ENCODE measurements around the gene VPS13A. TPM values are rescaled to one million over a fixed set of nuclear protein-coding genes. Genes with fewer than 3 reads are reported as not detected.

The VPS13A gene
- total and polyA plus RNA-seq, 9 of the 15 experiments (the other 6 are each of a cell fraction or from before 2014, with no cell fraction given): 5.6 to 29.9 (median 14.7) TPM

GRCh38 chr9:77456829-77457437 is 279.6 kb downstream of the VPS13A start (continued):
- TF ChIP-seq MLX (CRISPR knock-in tag; conservative IDR thresholded peaks at IDR 0.05) (no peak), SMC3 (conservative IDR thresholded peaks at IDR 0.05; ENCODE audit: insufficient read depth, low read depth, low read length) (0 out of 2 replicates have a peak, but pooled peaks have one; percentile 32), MAZ (CRISPR knock-in tag; conservative IDR thresholded peaks at IDR 0.05 in 1 of 2, IDR thresholded peaks at IDR 0.05 in 1 of 2) (no peak), DDX20 (tag; IDR thresholded peaks at IDR 0.05; ENCODE audit: low read depth) (no peak), E4F1 (CRISPR knock-in tag; IDR thresholded peaks at IDR 0.05; ENCODE audit: borderline replicate concordance) (no peak), RBM22 (IDR thresholded peaks at IDR 0.05; ENCODE audit: low read depth, low read length, poor library complexity, severe bottlenecking) (no peak)

All from K562 (cell line).